ENCODE measurements around the gene OGDHL. TPM values are rescaled to one million over a fixed set of nuclear protein-coding genes. Genes with fewer than 3 reads are reported as not detected.

Gene OGDHL
- total and polyA plus RNA-seq, 2 of the 13 experiments (the other 11 are each of a cell fraction or from before 2014, with no cell fraction given), result 3.0 to 9.8 TPM

GRCh38 chr10:49698679-49699078, 63.4 kb downstream of the OGDHL start:
- Histone ChIP-seq H3K79me2 (ENCODE audit: insufficient read depth, low read length) (no peaks in the 10 kb centered on the region), H3K27me3 (ENCODE audit: control insufficient read depth in 1 of 2, insufficient read depth in 2 of 2, low read length in 2 of 2) (peaks cover 2 to 44% of the 10 kb centered on the region in 2 experiments; a peak in 3 of 5 replicates), H3K27ac (ENCODE audit: extremely low read length, insufficient read depth, low read length) (no peak overlapping the region), H3K4me3 (replicated peaks in 1 of 3; ENCODE audit: insufficient read depth in 1 of 3, low read depth in 2 of 3, low read length in 3 of 3) (no peak overlapping the region), H4K20me1 (ENCODE audit: insufficient read depth, low read length) (no peaks in the 10 kb centered on the region), H3K4me1 (ENCODE audit: insufficient read depth, low read length) (no peaks in the 10 kb centered on the region), H3K9ac (ENCODE audit: insufficient read depth, low read depth, low read length) (no peak overlapping the region), H2AFZ (ENCODE audit: low read length) (no peak overlapping the region), H3K4me2 (ENCODE audit: low read depth, low read length) (no peak overlapping the region), H3K36me3 (replicated peaks in 1 of 2; ENCODE audit: control insufficient read depth in 1 of 2, insufficient read depth in 2 of 2, low read length in 2 of 2) (no peaks in the 10 kb centered on the region), H3K9me3 (ENCODE audit: low read length) (no peaks in the 10 kb centered on the region)
- CTCF ChIA-PET (ENCODE audit: low intra/inter-chr PET ratio, low total read pairs), result no interaction called here
- intact Hi-C loops (cut with micrococcal nuclease; ENCODE audit: unreplicated experiment) (no loop called here), in situ Hi-C loops (cut with HindIII; ENCODE audit: extremely low pct_ligation_motif_present, low pct_unique_long_range_greater_than_20kb) (no loop called here)
- POLR2A ChIA-PET, result no interaction called here
- ATAC-seq (no peak), FAIRE-seq (no peak), DNase-seq (ENCODE audit: low spot score) (no peak)
- BruUV-seq (replicated peaks), result no TSS peak
- 18% methylated on average over 8 of the region's 9 CpGs for WGBS (ENCODE audit: low lambda C conversion rate)
- TF ChIP-seq ZFP37 (CRISPR knock-in tag; IDR thresholded peaks at IDR 0.05; ENCODE audit: borderline replicate concordance), result no peak
- TF ChIP-seq ISX (CRISPR knock-in tag; conservative IDR thresholded peaks at IDR 0.05), result no peak
- TF ChIP-seq TSC22D2 (CRISPR knock-in tag; IDR thresholded peaks at IDR 0.05; ENCODE audit: borderline replicate concordance), result no peak
- TF ChIP-seq KLF13 (CRISPR knock-in tag; IDR thresholded peaks at IDR 0.05), result no peak
- no peak for TF ChIP-seq CENPX (CRISPR knock-in tag; IDR thresholded peaks at IDR 0.05)
- no peak for TF ChIP-seq SUZ12 (IDR thresholded peaks at IDR 0.05; ENCODE audit: low read depth, low read length)
- TF ChIP-seq ZNF562 (CRISPR knock-in tag; IDR thresholded peaks at IDR 0.05; ENCODE audit: borderline replicate concordance), result no peak
- no peak for TF ChIP-seq HIC2 (CRISPR knock-in tag; IDR thresholded peaks at IDR 0.05; ENCODE audit: low read depth)
- TF ChIP-seq ZNF335 (CRISPR knock-in tag; IDR thresholded peaks at IDR 0.05), result no peak
- TF ChIP-seq REST (IDR thresholded peaks at IDR 0.05; ENCODE audit: borderline replicate concordance in 1 of 2, low read depth in 1 of 2, low read length in 2 of 2), result no peak
- TF ChIP-seq MATR3 (CRISPR knock-in tag; IDR thresholded peaks at IDR 0.05), result no peak
- no peak for TF ChIP-seq ZBTB38 (CRISPR knock-in tag; IDR thresholded peaks at IDR 0.05)
- TF ChIP-seq NR3C1 (CRISPR knock-in tag; IDR thresholded peaks at IDR 0.05), result no peak
- TF ChIP-seq UBTF (CRISPR knock-in tag; IDR thresholded peaks at IDR 0.05), result no peak
